ENCODE data around the gene HLA-DMB. TPM values are rescaled to one million over a fixed set of nuclear protein-coding genes. Genes with fewer than 3 reads are reported as not detected.

The HLA-DMB gene
- total and polyA plus RNA-seq, 12 donors = 9.1 to 118 (median 70.5) TPM

DNA sequence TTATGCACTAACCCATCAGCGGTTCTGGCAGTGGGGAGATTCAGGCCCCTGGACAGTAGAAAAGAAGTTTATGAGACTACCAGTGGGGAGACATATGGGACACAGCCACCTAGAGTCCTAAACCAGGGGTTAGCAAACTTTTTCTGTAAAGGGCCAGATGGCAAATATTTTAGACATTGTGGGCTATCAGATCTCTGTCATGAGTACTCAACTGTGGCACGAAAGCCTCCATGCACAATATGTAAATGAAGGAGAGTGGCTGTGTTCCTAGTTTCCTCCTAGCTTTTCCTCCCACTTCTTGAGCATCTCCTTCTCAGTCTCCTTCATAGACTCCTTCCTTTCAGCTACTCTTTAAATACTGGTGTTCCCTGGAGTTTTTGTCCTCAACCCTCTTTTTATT is 15.3 kb upstream of the HLA-DMB start:
- WGBS, 4 donors = 83 to 93% (median 92%) methylated on average over 2 of the region's 2 CpGs
- TF ChIP-seq POLR2A (IDR thresholded peaks at IDR 0.05) = no peak
- TF ChIP-seq CTCF (IDR thresholded peaks at IDR 0.05) = no peak
- Histone ChIP-seq H3K9me3 (replicated peaks in 1 of 3) (no peaks in the 10 kb centered on the region), H3K36me3 (replicated peaks in 1 of 2) (no peaks in the 10 kb centered on the region), H3K27me3 (no peaks in the 10 kb centered on the region), H3K27ac (no peak overlapping the region), H3K4me1 (replicated peaks in 1 of 2) (peaks cover 0 to 15% of the 10 kb centered on the region in 2 donors), H3K4me3 (no peak overlapping the region)
- DNase-seq = no peak
- intact Hi-C loops (cut with DNase I) = no loop called here

- intact Hi-C loops (cut with DNase I) = no loop called here
Measured at GRCh38 chr6:32954986-32955802, 14.4 kb upstream of the HLA-DMB start.

DNA sequence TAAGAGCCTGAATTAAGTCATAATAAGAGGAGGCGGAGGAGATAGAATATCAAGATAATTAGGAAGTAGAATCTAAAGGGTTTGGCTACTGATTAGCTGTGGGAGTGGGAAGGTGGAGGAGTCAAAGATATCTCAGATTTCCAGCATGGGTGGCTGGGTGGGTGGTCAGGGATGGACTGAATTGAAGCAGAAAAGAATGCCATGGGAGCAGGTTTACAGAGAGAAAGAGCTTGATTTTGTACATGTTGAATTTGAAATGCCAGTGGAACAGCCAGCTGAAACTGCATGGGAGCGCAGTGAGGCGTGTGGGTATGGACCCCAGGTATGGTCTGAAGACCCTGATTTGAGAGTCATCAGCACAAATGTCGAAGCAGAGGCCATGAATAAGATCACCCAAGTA is 13.4 kb upstream of the HLA-DMB start:
- TF ChIP-seq POLR2A (IDR thresholded peaks at IDR 0.05) (no peak), CTCF (IDR thresholded peaks at IDR 0.05) (no peak)
- no peak overlapping the region for H3K4me3 ChIP-seq
- H3K9me3 ChIP-seq (replicated peaks in 1 of 3) = no peaks in the 10 kb centered on the region
- no peaks in the 10 kb centered on the region for H3K36me3 ChIP-seq (replicated peaks in 1 of 2)
- intact Hi-C loops (cut with DNase I) = no loop called here
- DNase-seq = peak in 1 of 7 donors; percentile 10
- H3K27me3 ChIP-seq = no peaks in the 10 kb centered on the region
- H3K4me1 ChIP-seq (replicated peaks in 1 of 2) = peaks cover 0 to 19% of the 10 kb centered on the region in 2 donors
- WGBS, 4 donors = 80 to 93% (median 89%) methylated on average over 4 of the region's 4 CpGs
- H3K27ac ChIP-seq = no peak overlapping the region

More at GRCh38 chr6:32954986-32955802, 14.4 kb upstream of the HLA-DMB start:
- 30 to 51% (median 43%) methylated on average over 3 of the region's 3 CpGs for WGBS, 4 donors
- H3K27me3 ChIP-seq = no peaks in the 10 kb centered on the region
- no peaks in the 10 kb centered on the region for H3K36me3 ChIP-seq (replicated peaks in 1 of 2)
- no peak for TF ChIP-seq POLR2A (IDR thresholded peaks at IDR 0.05)
- peak in 3 of 6 experiments; percentile 18 to 29 (median 19) for TF ChIP-seq CTCF (IDR thresholded peaks at IDR 0.05)
- H3K27ac ChIP-seq = no peak overlapping the region
- DNase-seq = peak in 1 of 7 donors; percentile 11
- H3K4me3 ChIP-seq = no peak overlapping the region
- peaks cover 0 to 19% of the 10 kb centered on the region in 2 donors for H3K4me1 ChIP-seq (replicated peaks in 1 of 2)
- H3K9me3 ChIP-seq (replicated peaks in 1 of 3) = no peaks in the 10 kb centered on the region

DNA sequence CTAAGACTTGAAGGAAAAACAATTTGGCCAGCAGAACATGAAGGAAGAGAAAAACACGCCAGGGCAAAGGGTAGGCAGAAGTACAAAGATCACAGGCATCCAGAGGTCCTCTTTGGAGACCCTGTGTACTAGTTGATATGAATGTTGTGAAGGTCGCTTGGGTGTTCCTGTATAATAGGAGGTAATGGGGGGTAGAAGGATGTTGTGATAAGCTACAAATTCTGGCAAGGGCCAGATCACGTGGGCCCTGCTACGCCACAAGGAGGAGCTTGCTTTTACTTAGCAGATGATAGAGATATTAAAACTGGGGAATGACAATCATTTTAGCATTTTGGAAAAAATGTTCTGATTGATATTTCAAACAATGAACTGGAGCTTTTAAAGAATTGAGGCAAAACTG is 12.9 kb upstream of the HLA-DMB start:
- H3K4me1 ChIP-seq (replicated peaks in 1 of 2) = peaks cover 0 to 19% of the 10 kb centered on the region in 2 donors
- intact Hi-C loops (cut with DNase I) = no loop called here
- H3K27ac ChIP-seq = peak overlapping the region in 3 of 5 donors; percentile 73 to 89 (median 75)

More for the DNA sequence above, 12.9 kb upstream of the HLA-DMB start:
- peak in 1 of 7 donors; percentile 12 for DNase-seq
- Histone ChIP-seq H3K27me3 (no peaks in the 10 kb centered on the region), H3K36me3 (replicated peaks in 1 of 2) (no peaks in the 10 kb centered on the region), H3K4me3 (no peak overlapping the region), H3K9me3 (replicated peaks in 1 of 3) (no peaks in the 10 kb centered on the region)
- TF ChIP-seq CTCF (IDR thresholded peaks at IDR 0.05) (no peak), POLR2A (IDR thresholded peaks at IDR 0.05) (no peak)
- 68 to 81% (median 69%) methylated on average over 4 of the region's 4 CpGs for WGBS, 4 donors
